Lower leg skin (tissue), 4 donors: ENCODE data around the gene PAK2. TPM values are rescaled to one million over a fixed set of nuclear protein-coding genes. Genes with fewer than 3 reads are reported as not detected.
"Not testable (repeated sequence)": the region's sequence is repeated elsewhere in the genome, so short reads cannot be mapped to it uniquely, and the experiment has no call there.

ENCODE experiments used
- DNase-seq, 2 donors: peaks; one replicate each; pipeline ENCODE4 v3.0.0-alpha.2; 2019; ENCODE audit warnings: low spot score in 2 of 2
- H3K4me3 ChIP-seq: fragments of 200-600 bp; sonication (generic); 2 replicates; pipeline ENCODE4 v1.5.1; 2017; ENCODE audit warnings: mild to moderate bottlenecking, low read depth; ENCODE audit not compliant: poor library complexity, severe bottlenecking
- POLR2A ChIP-seq, 2 donors: fragments of 450-650 bp; IDR thresholded peaks; one replicate each; pipeline ENCODE4 v1.6.1; 2016 to 2017; ENCODE audit warnings: antibody characterized with exemption in 2 of 2, mild to moderate bottlenecking in 1 of 2, moderate library complexity in 1 of 2
- WGBS, 2 donors: methylation state at CpG; one replicate each; pipeline ENCODE4 v1.1.5; 2018; 5-methylcytosine and 5-hydroxymethylcytosine counted together
- intact Hi-C: fragments of 100-400 bp; cut with DNase I; formaldehyde crosslinking; loops from one replicate; pipeline ENCODE4 v1.15.0; 2023; ENCODE audit warnings: low total_unique reads
- total RNA-seq, 4 donors: library from RNA; depleted of rRNA; stranded (reverse); fragments of >200 nt; gene quantifications; one replicate each; pipeline ENCODE4 v1.1.0, GENCODE V29; 2016
- TF ChIP-seq, protein P1 (sequence below), 3 donors: fragments of 450-650 bp; IDR thresholded peaks; one replicate each; pipeline ENCODE4 v1.5.1; 2016; ENCODE audit warnings: antibody characterized with exemption in 3 of 3, mild to moderate bottlenecking in 3 of 3, moderate library complexity in 2 of 3

The PAK2 gene
- total RNA-seq, 4 donors from 2014 or later, result 25.3 to 39.0 (median 32.8) TPM

DNA sequence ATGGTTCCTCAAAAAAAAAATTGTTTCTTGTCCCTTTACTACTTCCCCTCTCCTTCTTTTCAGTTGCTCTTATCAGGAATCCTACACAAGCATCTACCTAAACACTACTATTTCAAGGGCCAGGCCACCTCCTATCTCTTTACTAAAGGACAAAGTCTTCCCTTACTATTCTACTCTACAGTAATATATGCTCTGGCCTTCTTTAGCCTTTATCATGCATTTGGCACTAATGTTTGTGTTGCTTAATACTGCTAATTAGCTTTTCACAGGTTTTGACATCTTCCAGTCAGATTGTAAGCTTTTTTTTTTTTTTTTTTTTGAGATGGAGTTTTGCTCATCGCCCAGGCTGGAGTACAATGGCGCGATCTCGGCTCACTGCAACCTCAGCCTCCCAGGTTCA is 32.9 kb upstream of the PAK2 start:
- no peak for TF ChIP-seq POLR2A (IDR thresholded peaks at IDR 0.05)
- TF ChIP-seq, protein P1, sequence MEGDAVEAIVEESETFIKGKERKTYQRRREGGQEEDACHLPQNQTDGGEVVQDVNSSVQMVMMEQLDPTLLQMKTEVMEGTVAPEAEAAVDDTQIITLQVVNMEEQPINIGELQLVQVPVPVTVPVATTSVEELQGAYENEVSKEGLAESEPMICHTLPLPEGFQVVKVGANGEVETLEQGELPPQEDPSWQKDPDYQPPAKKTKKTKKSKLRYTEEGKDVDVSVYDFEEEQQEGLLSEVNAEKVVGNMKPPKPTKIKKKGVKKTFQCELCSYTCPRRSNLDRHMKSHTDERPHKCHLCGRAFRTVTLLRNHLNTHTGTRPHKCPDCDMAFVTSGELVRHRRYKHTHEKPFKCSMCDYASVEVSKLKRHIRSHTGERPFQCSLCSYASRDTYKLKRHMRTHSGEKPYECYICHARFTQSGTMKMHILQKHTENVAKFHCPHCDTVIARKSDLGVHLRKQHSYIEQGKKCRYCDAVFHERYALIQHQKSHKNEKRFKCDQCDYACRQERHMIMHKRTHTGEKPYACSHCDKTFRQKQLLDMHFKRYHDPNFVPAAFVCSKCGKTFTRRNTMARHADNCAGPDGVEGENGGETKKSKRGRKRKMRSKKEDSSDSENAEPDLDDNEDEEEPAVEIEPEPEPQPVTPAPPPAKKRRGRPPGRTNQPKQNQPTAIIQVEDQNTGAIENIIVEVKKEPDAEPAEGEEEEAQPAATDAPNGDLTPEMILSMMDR (IDR thresholded peaks at IDR 0.05), result no peak
- intact Hi-C loops, result no loop called here
- DNase-seq, result no peak
- WGBS, 2 donors, result 68 to 70% methylated on average over 4 of the region's 4 CpGs
- H3K4me3 ChIP-seq, result no peak overlapping the region

DNA sequence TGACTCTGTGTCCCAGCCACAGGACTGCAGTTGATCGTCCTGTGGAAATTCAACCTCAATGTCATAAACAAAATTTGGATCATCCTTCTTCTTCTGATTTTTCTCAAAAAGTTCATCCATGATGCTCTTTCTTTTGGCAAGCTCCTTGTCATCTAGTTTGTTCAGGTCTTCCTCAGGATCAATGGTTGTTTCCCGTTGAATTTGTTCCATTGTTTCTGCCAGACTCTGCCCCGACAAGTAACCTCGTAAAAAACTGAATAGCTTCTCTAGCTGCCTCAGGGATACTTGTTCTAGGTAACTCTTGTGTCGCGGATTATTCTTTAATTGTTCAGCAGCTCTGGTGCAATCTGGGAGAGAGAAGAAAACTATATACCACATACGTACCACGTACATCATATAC is 32.1 kb upstream of the PAK2 start:
- TF ChIP-seq POLR2A (IDR thresholded peaks at IDR 0.05), result no peak
- TF ChIP-seq, protein P1 (IDR thresholded peaks at IDR 0.05), result no peak
- H3K4me3 ChIP-seq, result no peak overlapping the region
- intact Hi-C loops, result no loop called here
- DNase-seq, result no peak
- WGBS, 2 donors, result 60 to 66% methylated on average over 8 of the region's 8 CpGs

DNA sequence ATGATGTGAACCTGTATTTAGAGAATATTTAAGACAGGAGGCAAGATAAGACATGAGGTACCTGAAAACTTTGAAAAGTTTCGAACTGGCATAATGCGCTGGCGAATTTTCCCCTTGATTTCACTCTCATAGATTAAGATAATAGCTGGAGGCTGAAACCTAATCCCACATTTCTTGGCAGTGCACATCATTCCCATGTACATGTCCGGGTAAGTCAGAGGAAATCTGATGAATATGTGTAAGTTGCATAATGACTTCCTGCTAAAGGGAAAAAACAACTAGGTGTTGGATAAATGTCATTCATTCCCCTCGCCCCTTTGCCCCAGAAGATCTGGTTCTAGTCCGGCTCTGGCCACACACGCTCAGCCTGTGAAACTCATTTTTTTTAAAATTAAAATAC is 31.2 kb upstream of the PAK2 start:
- no peak for DNase-seq
- WGBS, 2 donors, result 44 to 64% methylated on average over 7 of the region's 7 CpGs
- TF ChIP-seq, protein P1 (IDR thresholded peaks at IDR 0.05), result no peak
- TF ChIP-seq POLR2A (IDR thresholded peaks at IDR 0.05), result no peak
- intact Hi-C loops, result no loop called here
- H3K4me3 ChIP-seq, result no peak overlapping the region

DNA sequence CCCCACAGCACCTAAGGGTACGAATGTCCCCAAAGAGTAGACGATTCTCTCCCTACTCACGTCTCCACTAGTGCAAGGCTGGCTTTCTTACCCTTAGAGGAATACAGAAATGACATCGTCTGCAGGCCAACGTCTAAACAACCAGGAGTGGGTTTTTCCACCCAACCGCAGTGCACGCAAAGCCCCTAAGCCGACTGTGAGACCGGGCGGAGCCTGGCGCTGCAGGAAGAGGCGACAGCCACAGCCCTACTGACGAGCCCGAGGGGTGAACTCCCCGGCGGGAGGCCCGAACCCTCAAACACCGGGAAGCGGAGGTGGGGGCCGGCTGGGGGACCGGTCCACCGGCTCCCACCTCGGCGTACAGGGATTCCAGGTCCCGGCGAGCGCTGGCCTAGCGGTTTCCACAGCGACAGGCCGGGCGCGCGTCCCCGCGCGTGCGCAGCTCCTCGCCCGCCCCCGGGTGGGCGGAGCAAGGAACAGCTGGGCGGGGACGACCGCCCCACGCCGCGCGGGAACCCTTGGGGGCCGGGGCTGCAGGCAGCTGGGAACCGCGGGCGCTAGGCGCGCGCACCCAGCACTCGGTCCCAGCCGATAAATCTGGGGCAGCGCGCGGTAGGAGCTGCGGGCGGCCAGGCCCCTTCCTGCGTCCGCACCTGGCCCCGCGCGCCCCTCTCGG is 27.7 kb upstream of the PAK2 start, which contains the start of the genes CEP19 and PIGX:
Gene CEP19 (minus strand): TSS at position 413 of the 676 bp plus-strand sequence. CDS start 3,593 bp downstream, outside the sequence.
Gene PIGX (plus strand): TSS at position 540 of the 676 bp plus-strand sequence.
- intact Hi-C loops, result no loop called here
- H3K4me3 ChIP-seq, result peak within 1 kb of the TSS; percentile 81
- peak; percentile 58 to 94 for DNase-seq
- TF ChIP-seq, protein P1 (IDR thresholded peaks at IDR 0.05), result no peak
- TF ChIP-seq POLR2A (IDR thresholded peaks at IDR 0.05), result no peak
- WGBS, 2 donors, result 0% methylated on average over 6 to 20 of the region's 68 CpGs

DNA sequence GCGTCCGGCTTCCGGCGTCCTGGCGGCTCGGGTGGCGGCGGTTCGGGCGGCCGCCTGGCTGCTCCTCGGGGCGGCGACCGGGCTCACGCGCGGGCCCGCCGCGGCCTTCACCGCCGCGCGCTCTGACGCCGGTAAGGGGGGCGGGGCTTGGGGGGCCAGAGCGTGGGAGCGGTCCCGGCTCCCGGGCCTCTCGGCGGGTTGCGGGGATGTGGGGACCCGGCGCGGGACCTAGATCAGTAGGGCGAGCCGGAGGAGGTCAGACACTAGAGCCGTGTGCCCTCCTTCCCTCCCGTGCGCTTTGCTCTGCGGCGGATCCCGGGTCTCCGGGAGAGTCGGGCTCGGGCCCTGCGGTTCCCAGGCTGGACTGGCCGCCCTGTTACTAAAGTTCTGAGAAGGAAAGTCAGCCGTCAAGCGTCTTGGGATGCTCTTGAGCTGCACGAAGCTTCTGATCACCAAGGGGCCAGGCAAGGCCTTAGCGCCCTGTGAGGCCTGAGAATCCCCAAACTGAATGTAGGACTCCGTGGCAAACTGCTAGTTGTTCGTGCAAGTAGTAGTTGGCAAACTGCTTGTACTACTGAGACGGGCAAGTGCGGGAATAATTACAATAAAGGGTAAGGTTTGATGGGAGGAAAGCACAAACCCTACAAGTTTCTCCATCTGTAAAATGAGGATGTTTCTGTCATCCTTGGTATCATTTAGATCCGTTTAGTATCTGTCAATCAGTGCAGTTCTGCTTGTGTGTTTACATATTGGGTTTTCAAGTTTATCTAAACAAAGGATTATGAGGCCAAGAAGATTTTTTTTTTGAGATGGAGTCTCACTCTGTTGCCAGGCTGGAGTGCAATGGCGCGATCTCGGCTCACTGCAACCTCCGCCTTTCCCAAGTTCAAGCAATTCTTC is 26.9 kb upstream of the PAK2 start:
- DNase-seq, result peak in 1 of 2 donors; percentile 89
- TF ChIP-seq, protein P1 (IDR thresholded peaks at IDR 0.05), result no peak
- TF ChIP-seq POLR2A (IDR thresholded peaks at IDR 0.05), result no peak
- 8 to 10% methylated on average over 23 to 31 of the region's 64 CpGs for WGBS, 2 donors
- intact Hi-C loops, result no loop called here
- H3K4me3 ChIP-seq, result peak overlapping the region; percentile 81

DNA sequence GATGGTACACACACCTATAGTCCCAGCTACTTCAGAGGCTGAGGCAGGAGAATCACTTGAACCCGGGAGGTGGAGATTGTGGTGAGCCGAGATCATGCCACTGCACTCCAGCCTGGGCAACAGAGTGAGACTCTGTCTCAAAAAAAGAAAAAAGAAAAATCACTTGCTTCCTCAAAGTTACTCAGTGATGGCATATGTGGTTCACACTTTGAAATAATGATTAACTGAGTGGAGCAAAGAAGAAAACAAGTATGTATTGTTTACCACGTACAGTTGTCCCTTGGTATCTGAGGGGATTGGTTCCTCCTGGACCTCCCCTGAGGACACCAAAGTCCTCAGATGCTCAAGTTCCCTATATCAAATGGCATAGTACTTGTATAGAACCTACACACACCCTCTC is 22.5 kb upstream of the PAK2 start:
- H3K4me3 ChIP-seq, intact Hi-C loops, DNase-seq: not testable (repeated sequence)
- WGBS, 2 donors, result 93 to 95% methylated on average over 3 of the region's 3 CpGs
